H9 (cell line): Measurements from ENCODE around the gene MORN1. TPM values are rescaled to one million over a fixed set of nuclear protein-coding genes. Genes with fewer than 3 reads are reported as not detected.

Source experiments
- DNase-seq: peaks from one replicate; pipeline ENCODE4 v3.0.0-alpha.2; 2017
- H2AFZ ChIP-seq: one replicate; pipeline ENCODE4 v1.6.1; 2013; ENCODE audit warnings: mild to moderate bottlenecking, low read length, control low read depth, moderate library complexity
- H2AK5ac ChIP-seq: 2 replicates; pipeline ENCODE4 v1.6.1; 2013; ENCODE audit warnings: low read length, control low read depth, mixed read lengths; ENCODE audit not compliant: insufficient read length
- H2BK120ac ChIP-seq: one replicate; pipeline ENCODE4 v1.6.1; 2013; ENCODE audit warnings: low read depth, mild to moderate bottlenecking, low read length, control low read depth, inconsistent platforms; ENCODE audit not compliant: poor library complexity, severe bottlenecking
- H2BK12ac ChIP-seq: 2 replicates; pipeline ENCODE4 v1.6.1; 2013; ENCODE audit warnings: low read length, control low read depth, mixed read lengths, low read depth; ENCODE audit not compliant: insufficient read length
- H2BK15ac ChIP-seq: 2 replicates; pipeline ENCODE4 v1.6.1; 2013; ENCODE audit warnings: low read depth, low read length, control low read depth
- H2BK20ac ChIP-seq: one replicate; pipeline ENCODE4 v1.6.1; 2013; ENCODE audit warnings: low read depth, mild to moderate bottlenecking, low read length, control low read depth, inconsistent platforms; ENCODE audit not compliant: poor library complexity, severe bottlenecking
- H2BK5ac ChIP-seq: 2 replicates; pipeline ENCODE4 v1.6.1; 2013; ENCODE audit warnings: low read length, control low read depth, mixed read lengths; ENCODE audit not compliant: insufficient read length
- H3K14ac ChIP-seq: 2 replicates; pipeline ENCODE4 v1.6.1; 2013; ENCODE audit warnings: low read length, control low read depth; ENCODE audit not compliant: insufficient read depth
- H3K18ac ChIP-seq: 2 replicates; pipeline ENCODE4 v1.6.1; 2013; ENCODE audit warnings: low read depth, mild to moderate bottlenecking, mixed read lengths, low read length, control low read depth; ENCODE audit not compliant: insufficient read length
- H3K23ac ChIP-seq: 2 replicates; pipeline ENCODE4 v1.6.1; 2013; ENCODE audit warnings: low read length, control low read depth, mixed read lengths, low read depth; ENCODE audit not compliant: insufficient read length
- H3K23me2 ChIP-seq: 2 replicates; pipeline ENCODE4 v1.6.1; 2013; ENCODE audit warnings: low read depth, mild to moderate bottlenecking, mixed read lengths, low read length, control low read depth; ENCODE audit not compliant: insufficient read length, poor library complexity, severe bottlenecking
- H3K27ac ChIP-seq: 2 replicates; pipeline ENCODE4 v1.5.1; 2013; ENCODE audit warnings: low read length, control low read depth, mixed read lengths, low read depth; ENCODE audit not compliant: insufficient read length
- H3K27me3 ChIP-seq: 2 replicates; pipeline ENCODE4 v1.6.1; 2013; ENCODE audit warnings: low read length, control low read depth, inconsistent platforms; ENCODE audit not compliant: insufficient read depth
- H3K4ac ChIP-seq: 2 replicates; pipeline ENCODE4 v1.6.1; 2013; ENCODE audit warnings: low read depth, mild to moderate bottlenecking, control low read depth, inconsistent platforms, low read length, moderate library complexity
- H3K4me1 ChIP-seq: 2 replicates; pipeline ENCODE4 v1.6.1; 2013; ENCODE audit warnings: low read length, control low read depth, inconsistent platforms; ENCODE audit not compliant: insufficient read depth
- H3K4me2 ChIP-seq: 2 replicates; pipeline ENCODE4 v1.6.1; 2013; ENCODE audit warnings: low read length, control low read depth, mixed read lengths; ENCODE audit not compliant: insufficient read length, insufficient read depth
- H3K56ac ChIP-seq: 2 replicates; pipeline ENCODE4 v1.6.1; 2013; ENCODE audit warnings: low read depth, mild to moderate bottlenecking, mixed read lengths, low read length, control low read depth; ENCODE audit not compliant: insufficient read length
- H3K79me1 ChIP-seq: 2 replicates; pipeline ENCODE4 v1.6.1; 2013; ENCODE audit warnings: low read depth, mild to moderate bottlenecking, moderate library complexity, low read length, control low read depth, inconsistent platforms; ENCODE audit not compliant: insufficient read depth, poor library complexity, severe bottlenecking
- H3K79me2 ChIP-seq: 2 replicates; pipeline ENCODE4 v1.6.1; 2013; ENCODE audit warnings: low read length, control low read depth, inconsistent platforms; ENCODE audit not compliant: insufficient read depth
- H3K9ac ChIP-seq: 2 replicates; pipeline ENCODE4 v1.6.1; 2013; ENCODE audit warnings: low read length, control low read depth, mixed read lengths; ENCODE audit not compliant: insufficient read length; ENCODE audit errors: extremely low read depth
- H3K9me3 ChIP-seq: one replicate; pipeline ENCODE4 v1.6.1; 2013; ENCODE audit warnings: low read depth, low read length, inconsistent platforms; ENCODE audit not compliant: control insufficient read depth
- H3T11ph ChIP-seq: one replicate; pipeline ENCODE4 v1.6.1; 2013; ENCODE audit warnings: mild to moderate bottlenecking, low read length, control low read depth, inconsistent platforms
- H4K20me1 ChIP-seq: one replicate; pipeline ENCODE4 v1.6.1; 2013; ENCODE audit not compliant: control insufficient read depth, insufficient read length, insufficient read depth
- H4K5ac ChIP-seq: 2 replicates; pipeline ENCODE4 v1.6.1; 2013; ENCODE audit warnings: low read depth, mild to moderate bottlenecking, mixed read lengths, low read length, control low read depth; ENCODE audit not compliant: insufficient read length
- H4K8ac ChIP-seq: replicated peaks from 2 replicates; pipeline ENCODE4 v1.6.1; 2013; ENCODE audit warnings: low read length, control low read depth, mixed read lengths, low read depth; ENCODE audit not compliant: insufficient read length
- H4K91ac ChIP-seq: 2 replicates; pipeline ENCODE4 v1.6.1; 2013; ENCODE audit warnings: low read depth, mild to moderate bottlenecking, moderate library complexity, mixed read lengths, low read length, control low read depth; ENCODE audit not compliant: insufficient read length
- H3K27ac Mint-ChIP-seq, 3 experiments: 2 replicates in 2 of 3; 3 replicates in 1 of 3; pipeline ENCODE4 v1.8.0; 2020 to 2021; ENCODE audit warnings: mixed read lengths in 3 of 3, mild to moderate bottlenecking in 1 of 3, moderate library complexity in 1 of 3
- H3K27me3 Mint-ChIP-seq: 2 replicates; pipeline ENCODE4 v1.8.0; 2021; ENCODE audit warnings: low read depth, mild to moderate bottlenecking, moderate library complexity, mixed read lengths
- H3K36me3 Mint-ChIP-seq, 3 experiments: 2 replicates in 2 of 3; 3 replicates in 1 of 3; pipeline ENCODE4 v1.8.0; 2020 to 2021; ENCODE audit warnings: low read depth in 3 of 3, mixed read lengths in 3 of 3; ENCODE audit not compliant: insufficient read depth in 1 of 3
- H3K4me1 Mint-ChIP-seq, 2 experiments: 2 replicates each; pipeline ENCODE4 v1.8.0; 2020; ENCODE audit warnings: mixed read lengths in 2 of 2
- H3K4me3 Mint-ChIP-seq, 2 experiments: 2 replicates in 1 of 2; 3 replicates in 1 of 2; pipeline ENCODE4 v1.8.0; 2020 to 2021; ENCODE audit warnings: mild to moderate bottlenecking in 2 of 2, mixed read lengths in 2 of 2, moderate library complexity in 1 of 2
- H3K9me3 Mint-ChIP-seq, 2 experiments: 2 replicates in 1 of 2; 3 replicates in 1 of 2; pipeline ENCODE4 v1.8.0; 2020; ENCODE audit warnings: mild to moderate bottlenecking in 2 of 2, mixed read lengths in 2 of 2, moderate library complexity in 1 of 2
- WGBS: extraction: QIAGEN DNeasy Blood & Tissue Kit; methylation state at CpG from one replicate; pipeline ENCODE4 v1.1.7; 2013; ENCODE audit warnings: missing lambda C conversion rate, low lambda C conversion rate, mixed read lengths; ENCODE audit not compliant: insufficient read length; ENCODE audit errors: extremely low coverage; 5-methylcytosine and 5-hydroxymethylcytosine counted together
- total RNA-seq: library from RNA; stranded (reverse); gene quantifications from 2 replicates; pipeline ENCODE4 v1.2.1, GENCODE V29; 2021
- TF ChIP-seq, protein P1 (sequence below): fragments of 200-600 bp; sonication (generic); conservative IDR thresholded peaks from 3 replicates; pipeline ENCODE4 v1.8.0; 2021; ENCODE audit warnings: antibody characterized with exemption, mild to moderate bottlenecking

The MORN1 gene
- total RNA-seq, 1 experiment from 2014 or later, result 12.7 TPM

DNA sequence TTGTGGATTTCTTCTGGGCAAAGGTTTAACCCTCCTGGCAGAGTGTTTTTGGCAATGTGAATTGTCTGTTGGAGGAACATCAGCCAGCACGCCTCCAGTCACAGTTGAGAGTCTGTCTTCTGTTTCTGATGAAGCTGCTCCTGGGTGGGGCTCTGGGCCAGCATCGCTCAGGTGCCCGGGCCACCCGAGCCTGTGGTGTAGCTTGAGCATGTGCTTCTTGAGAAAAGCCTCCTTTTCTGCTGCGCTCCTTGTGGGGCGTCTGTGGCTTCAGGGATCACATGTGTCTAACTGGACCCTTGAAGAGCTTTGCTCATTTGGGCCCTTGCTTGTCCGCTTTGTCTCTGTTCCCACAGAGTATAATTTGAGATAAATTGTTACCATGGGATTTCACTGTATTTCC, 7.5 kb upstream of the MORN1 start:
- Histone ChIP-seq H3K4me2 (no peak overlapping the region), H4K20me1 (no peaks in the 10 kb centered on the region), H2BK12ac (no peak overlapping the region), H4K8ac (no peak overlapping the region), H3K56ac (no peak overlapping the region), H3K27ac (no peak overlapping the region), H3K4me1 (no peaks in the 10 kb centered on the region), H3K79me1 (no peaks in the 10 kb centered on the region), H3K9ac (no peak overlapping the region), H3T11ph (no peak overlapping the region), H4K91ac (no peak overlapping the region), H3K79me2 (no peaks in the 10 kb centered on the region; the same call in 1 of the 2 replicates), H2AFZ (no peak overlapping the region), H2BK20ac (no peak overlapping the region), H3K9me3 (no peaks in the 10 kb centered on the region), H3K23ac (no peak overlapping the region), H3K4ac (no peak overlapping the region), H2BK5ac (no peak overlapping the region), H3K27me3 (no peaks in the 10 kb centered on the region), H2AK5ac (no peak overlapping the region), H2BK15ac (no peak overlapping the region), H2BK120ac (no peak overlapping the region), H3K18ac (no peak overlapping the region), H4K5ac (no peak overlapping the region), H3K23me2 (no peaks in the 10 kb centered on the region), H3K14ac (no peak overlapping the region)
- TF ChIP-seq, protein P1, sequence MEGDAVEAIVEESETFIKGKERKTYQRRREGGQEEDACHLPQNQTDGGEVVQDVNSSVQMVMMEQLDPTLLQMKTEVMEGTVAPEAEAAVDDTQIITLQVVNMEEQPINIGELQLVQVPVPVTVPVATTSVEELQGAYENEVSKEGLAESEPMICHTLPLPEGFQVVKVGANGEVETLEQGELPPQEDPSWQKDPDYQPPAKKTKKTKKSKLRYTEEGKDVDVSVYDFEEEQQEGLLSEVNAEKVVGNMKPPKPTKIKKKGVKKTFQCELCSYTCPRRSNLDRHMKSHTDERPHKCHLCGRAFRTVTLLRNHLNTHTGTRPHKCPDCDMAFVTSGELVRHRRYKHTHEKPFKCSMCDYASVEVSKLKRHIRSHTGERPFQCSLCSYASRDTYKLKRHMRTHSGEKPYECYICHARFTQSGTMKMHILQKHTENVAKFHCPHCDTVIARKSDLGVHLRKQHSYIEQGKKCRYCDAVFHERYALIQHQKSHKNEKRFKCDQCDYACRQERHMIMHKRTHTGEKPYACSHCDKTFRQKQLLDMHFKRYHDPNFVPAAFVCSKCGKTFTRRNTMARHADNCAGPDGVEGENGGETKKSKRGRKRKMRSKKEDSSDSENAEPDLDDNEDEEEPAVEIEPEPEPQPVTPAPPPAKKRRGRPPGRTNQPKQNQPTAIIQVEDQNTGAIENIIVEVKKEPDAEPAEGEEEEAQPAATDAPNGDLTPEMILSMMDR, result no peak
- Mint-ChIP-seq H3K9me3 (no peaks in the 10 kb centered on the region), H3K27ac (no peak overlapping the region), H3K4me1 (no peaks in the 10 kb centered on the region), H3K27me3 (no peaks in the 10 kb centered on the region), H3K4me3 (no peak overlapping the region), H3K36me3 (peaks cover 12 to 84% (median 80%) of the 10 kb centered on the region in 3 experiments; a peak in 6 of 7 replicates)
- no peak for DNase-seq
- WGBS, result no CpG with 5 or more reads among the region's 7 CpGs
